H1 (cell line): ENCODE results near the gene LEMD1. TPM values are rescaled to one million over a fixed set of nuclear protein-coding genes. Genes with fewer than 3 reads are reported as not detected.

Source experiments
- CTCF ChIA-PET: fragments of 300-600 bp; sonication (Branson Sonifier 250); formaldehyde crosslinking; loops from one replicate; lab custom pipeline; 2021; ENCODE audit not compliant: partially characterized antibody; lab: Charles Lee
- POLR2A ChIA-PET: fragments of 300-600 bp; sonication (Branson Sonifier 250); formaldehyde crosslinking; loops from one replicate; lab custom pipeline; 2021; ENCODE audit warnings: inconsistent platforms; ENCODE audit not compliant: partially characterized antibody; lab: Charles Lee
- DNase-seq, 2 experiments: peaks; one replicate each; pipeline versions ENCODE4 v3.0.0 to v3.0.0-alpha.2; 2010 to 2022; ENCODE audit warnings: low spot score in 2 of 2, low read depth in 1 of 2, mixed read lengths in 1 of 2
- FAIRE-seq: peaks from 2 replicates; lab custom pipeline; 2011; peaks lifted over from hg19 to GRCh38; lab: Jason Lieb, UNC
- H2AFZ ChIP-seq: 2 replicates; pipeline ENCODE4 v1.8.1; 2012; ENCODE audit warnings: low read length, inconsistent platforms
- H2AK5ac ChIP-seq: 2 replicates; pipeline ENCODE4 v1.6.1; 2013; ENCODE audit warnings: low read depth, low read length
- H2BK120ac ChIP-seq: replicated peaks from 2 replicates; pipeline ENCODE3; 2013; ENCODE audit warnings: low read depth, low read length, inconsistent platforms
- H2BK12ac ChIP-seq: 2 replicates; pipeline ENCODE4 v1.6.1; 2013; ENCODE audit warnings: low read depth, low read length
- H2BK15ac ChIP-seq: 2 replicates; pipeline ENCODE4 v1.6.1; 2013; ENCODE audit warnings: low read length
- H2BK20ac ChIP-seq: 2 replicates; pipeline ENCODE4 v1.6.1; 2013; ENCODE audit warnings: low read length
- H2BK5ac ChIP-seq: 2 replicates; pipeline ENCODE4 v1.6.1; 2013; ENCODE audit warnings: low read depth, low read length
- H3K14ac ChIP-seq: 2 replicates; pipeline ENCODE4 v1.6.1; 2013; ENCODE audit warnings: inconsistent platforms; ENCODE audit not compliant: insufficient read length
- H3K18ac ChIP-seq: 2 replicates; pipeline ENCODE4 v1.6.1; 2013; ENCODE audit warnings: low read length; ENCODE audit errors: extremely low read depth
- H3K23ac ChIP-seq: 2 replicates; pipeline ENCODE4 v1.6.1; 2013; ENCODE audit warnings: inconsistent platforms; ENCODE audit not compliant: insufficient read length
- H3K23me2 ChIP-seq: 2 replicates; pipeline ENCODE4 v1.6.1; 2013; ENCODE audit warnings: low read depth, low read length
- H3K27ac ChIP-seq: 2 replicates; pipeline ENCODE4 v1.6.1; 2011; ENCODE audit warnings: low read depth, low read length, inconsistent platforms
- H3K27me3 ChIP-seq, 4 experiments: replicated peaks in 1 of 4; 1 replicate in 1 of 4; 2 replicates in 3 of 4; pipeline versions ENCODE4 v1.6.1 to v1.8.1; 2011 to 2013; ENCODE audit warnings: low read length in 3 of 4, mild to moderate bottlenecking in 3 of 4, inconsistent platforms in 2 of 4, mixed read lengths in 2 of 4, moderate library complexity in 1 of 4; ENCODE audit not compliant: control insufficient read depth in 3 of 4, insufficient read depth in 3 of 4; ENCODE audit errors: extremely low read depth in 1 of 4
- H3K36me3 ChIP-seq, 4 experiments: 2 replicates each; pipeline versions ENCODE4 v1.6.1 to v1.8.1; 2011 to 2013; ENCODE audit warnings: mild to moderate bottlenecking in 4 of 4, low read length in 3 of 4, moderate library complexity in 2 of 4, control low read depth in 1 of 4, inconsistent platforms in 1 of 4; ENCODE audit not compliant: insufficient read depth in 4 of 4, control insufficient read depth in 2 of 4
- H3K4ac ChIP-seq: replicated peaks from 2 replicates; pipeline ENCODE3; 2013; ENCODE audit warnings: low read length, low read depth, mixed read lengths, inconsistent platforms; ENCODE audit not compliant: insufficient read length
- H3K4me1 ChIP-seq, 4 experiments: replicated peaks in 1 of 4; 1 replicate in 1 of 4; 2 replicates in 3 of 4; pipeline versions ENCODE4 v1.6.1 to v1.8.1; 2011 to 2013; ENCODE audit warnings: low read length in 3 of 4, inconsistent platforms in 2 of 4, mixed read lengths in 1 of 4; ENCODE audit not compliant: insufficient read depth in 4 of 4, control insufficient read depth in 3 of 4
- H3K4me2 ChIP-seq, 2 experiments: 2 replicates each; pipeline versions ENCODE4 v1.6.1 to v1.8.1; 2011 to 2013; ENCODE audit warnings: low read depth in 2 of 2, low read length in 2 of 2, control low read depth in 1 of 2, inconsistent platforms in 1 of 2, mild to moderate bottlenecking in 1 of 2; ENCODE audit not compliant: insufficient read depth in 1 of 2
- H3K4me3 ChIP-seq, 4 experiments: fragments of 200-600, 300-600 bp in 1 of 4; sonication (generic), shearing (Covaris generic), sonication (Bioruptor Twin) in 1 of 4; 2 replicates each; pipeline versions ENCODE4 v1.5.1 to v1.8.1; 2011 to 2016; ENCODE audit warnings: low read length in 4 of 4, low read depth in 3 of 4, control low read depth in 2 of 4, inconsistent platforms in 2 of 4, mild to moderate bottlenecking in 2 of 4, mixed read lengths in 1 of 4, moderate library complexity in 1 of 4; ENCODE audit not compliant: insufficient read depth in 2 of 4; ENCODE audit errors: extremely low read depth in 1 of 4
- H3K56ac ChIP-seq: replicated peaks from 2 replicates; pipeline ENCODE3; 2013; ENCODE audit warnings: low read depth, mild to moderate bottlenecking, mixed read lengths, low read length, inconsistent platforms; ENCODE audit not compliant: insufficient read length
- H3K79me1 ChIP-seq: 2 replicates; pipeline ENCODE4 v1.6.1; 2013; ENCODE audit warnings: low read depth, low read length, control low read depth
- H3K79me2 ChIP-seq, 2 experiments: 2 replicates each; pipeline versions ENCODE4 v1.6.1 to v1.8.1; 2012 to 2013; ENCODE audit warnings: low read length in 2 of 2, mild to moderate bottlenecking in 2 of 2, inconsistent platforms in 1 of 2; ENCODE audit not compliant: insufficient read depth in 2 of 2, control insufficient read depth in 1 of 2
- H3K9ac ChIP-seq, 4 experiments: replicated peaks in 1 of 4; 1 replicate in 1 of 4; 2 replicates in 3 of 4; pipeline versions ENCODE4 v1.6.1 to v1.8.1; 2011 to 2013; ENCODE audit warnings: low read depth in 3 of 4, low read length in 3 of 4, control low read depth in 2 of 4, mild to moderate bottlenecking in 2 of 4, moderate library complexity in 2 of 4, inconsistent platforms in 1 of 4; ENCODE audit errors: extremely low read depth in 1 of 4
- H3K9me3 ChIP-seq, 2 experiments: 2 replicates each; pipeline versions ENCODE4 v1.6.1 to v1.8.1; 2012 to 2013; ENCODE audit warnings: mild to moderate bottlenecking in 2 of 2, moderate library complexity in 2 of 2, control low read depth in 1 of 2, inconsistent platforms in 1 of 2, low read depth in 1 of 2, low read length in 1 of 2, mixed read lengths in 1 of 2; ENCODE audit not compliant: insufficient read depth in 2 of 2
- H4K20me1 ChIP-seq, 2 experiments: replicated peaks in 1 of 2; 2 replicates each; pipeline versions ENCODE3 to v1.8.1; 2011 to 2013; ENCODE audit warnings: inconsistent platforms in 2 of 2, low read length in 2 of 2, mild to moderate bottlenecking in 1 of 2; ENCODE audit not compliant: insufficient read depth in 2 of 2, control insufficient read depth in 1 of 2
- H4K5ac ChIP-seq: 2 replicates; pipeline ENCODE4 v1.6.1; 2013; ENCODE audit warnings: low read length, low read depth, mixed read lengths, inconsistent platforms; ENCODE audit not compliant: insufficient read length
- H4K8ac ChIP-seq: 2 replicates; pipeline ENCODE4 v1.8.0; 2013; ENCODE audit warnings: mild to moderate bottlenecking, moderate library complexity, low read length, inconsistent platforms; ENCODE audit not compliant: insufficient read depth; ENCODE audit errors: extremely low read depth
- H4K91ac ChIP-seq: replicated peaks from 2 replicates; pipeline ENCODE3; 2013; ENCODE audit warnings: low read length, mixed read lengths, inconsistent platforms; ENCODE audit not compliant: insufficient read length
- EZH2 ChIP-seq: fragments of 200-600 bp; sonication (generic); IDR thresholded peaks from 2 replicates; pipeline ENCODE4 v1.7.1; 2012; ENCODE audit warnings: low read depth, mild to moderate bottlenecking, moderate library complexity, low read length, inconsistent platforms; ENCODE audit not compliant: severe bottlenecking
- RXRA ChIP-seq: IDR thresholded peaks from 2 replicates; pipeline ENCODE4 v1.6.1; 2011; ENCODE audit warnings: low read depth, mild to moderate bottlenecking, low read length, moderate library complexity; ENCODE audit not compliant: insufficient read depth
- SIX5 ChIP-seq: IDR thresholded peaks from 2 replicates; pipeline ENCODE4 v1.6.1; 2011; ENCODE audit warnings: mild to moderate bottlenecking, low read depth, low read length
- SRF ChIP-seq: IDR thresholded peaks from 2 replicates; pipeline ENCODE4 v1.6.1; 2011; ENCODE audit warnings: mild to moderate bottlenecking, low read depth, low read length, moderate library complexity
- WGBS, 2 experiments: shearing (Covaris generic) in 1 of 2; methylation state at CpG; one replicate each; pipeline versions ENCODE4 v1.1.6 to v1.1.7; 2013 to 2015; ENCODE audit warnings: low lambda C conversion rate in 2 of 2, mixed read lengths in 2 of 2, inconsistent platforms in 1 of 2, low coverage in 1 of 2, missing lambda C conversion rate in 1 of 2; ENCODE audit not compliant: insufficient replicate concordance in 2 of 2, insufficient coverage in 1 of 2, insufficient read length in 1 of 2; ENCODE audit errors: extremely low coverage in 1 of 2, missing lambda C conversion rate in 1 of 2; 5-methylcytosine and 5-hydroxymethylcytosine counted together
- polyA plus RNA-seq, 7 experiments: library from polyadenylated mRNA; depleted of rRNA in 3 of 7; stranded (reverse) in 5 of 7; unstranded in 2 of 7; fragments of >200 nt in 5 of 7; fragments of 200-250 nt in 2 of 7; gene quantifications; 1 replicate in 5 of 7; 2 replicates in 1 of 7; 4 replicates in 1 of 7; pipeline versions ENCODE4 v1.2.1 to v1.2.3, GENCODE V29; 2011 to 2013; ENCODE audit warnings: missing spikeins in 2 of 7, mixed read lengths in 2 of 7
- total RNA-seq: library from RNA; stranded (reverse); fragmentation: NEBNext Ultra II Directional; extraction: Animal tissue kit (Norgen Biotek cat#: 25700); gene quantifications from 2 replicates; pipeline ENCODE4 v1.2.1, GENCODE V29; 2021

Gene LEMD1
- total and polyA plus RNA-seq, 2 of the 8 experiments (the other 6 are each of a cell fraction or from before 2014, with no cell fraction given) = 10.0 to 10.5 TPM

DNA sequence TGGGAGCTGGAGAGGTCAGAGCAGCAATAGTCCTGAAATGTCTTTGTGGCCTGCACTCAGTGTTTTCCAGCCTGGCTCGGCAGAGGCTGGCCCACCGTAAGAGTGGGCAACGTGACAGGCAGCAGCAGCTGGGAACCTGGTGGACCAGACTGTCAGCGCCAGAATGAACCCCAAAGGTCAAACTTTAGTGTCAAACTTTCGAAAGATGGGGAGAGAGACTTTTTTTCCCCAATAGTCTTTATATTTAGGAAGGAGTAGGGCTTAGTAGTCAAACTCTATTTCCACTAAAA is 23.7 kb upstream of the LEMD1 start:
- Histone ChIP-seq H3K79me2 (no peaks in the 10 kb centered on the region), H3K4me1 (peaks cover 57 to 88% (median 76%) of the 10 kb centered on the region in 4 experiments), H3K23ac (no peak overlapping the region), H3K27me3 (peaks cover 0 to 5% (median 1%) of the 10 kb centered on the region in 4 experiments; a peak in 2 of 7 replicates), H3K4me3 (peak overlapping the region in 2 of 4 experiments; percentile 3 to 41; a peak in 4 of 8 replicates), H3K18ac (peak overlapping the region; percentile 99), H2BK120ac (peak overlapping the region; percentile 77), H3K14ac (no peak overlapping the region), H3K9ac (peak overlapping the region in 2 of 4 experiments; percentile 47 to 56; a peak in 3 of 7 replicates), H3K9me3 (no peaks in the 10 kb centered on the region), H2BK20ac (peak overlapping the region; percentile 82), H4K20me1 (peaks cover 4 to 8% of the 10 kb centered on the region in 2 experiments), H2BK12ac (peak overlapping the region; percentile 34; the same call in 1 of the 2 replicates), H3K36me3 (peaks cover 0 to 3% (median 0%) of the 10 kb centered on the region in 4 experiments; a peak in 2 of 8 replicates), H3K4ac (peak overlapping the region; percentile 91), H2AFZ (no peak overlapping the region), H2BK15ac (peak overlapping the region; percentile 75; the same call in 1 of the 2 replicates), H4K91ac (peak overlapping the region; percentile 86), H3K79me1 (peaks cover 2% of the 10 kb centered on the region; the same call in 1 of the 2 replicates), H3K4me2 (peak overlapping the region; percentile 58 to 80), H4K8ac (no peak overlapping the region; the same call in 1 of the 2 replicates), H2BK5ac (peak overlapping the region; percentile 99), H3K27ac (peak overlapping the region; percentile 76; the same call in 1 of the 2 replicates), H3K56ac (peak overlapping the region; percentile 13), H3K23me2 (peaks cover 7% of the 10 kb centered on the region; the same call in 1 of the 2 replicates), H2AK5ac (peak overlapping the region; percentile 92; the same call in 1 of the 2 replicates), H4K5ac (peak overlapping the region; percentile 88)
- DNase-seq (no peak), FAIRE-seq (no peak)
- ChIA-PET POLR2A (interaction anchor here (0.8 to 13.3 kb wide), 9 partner anchors 7 to 304 kb away, joined by 3 to 220 read pairs (median 5); partner anchors contain the start of gene BLACAT1), CTCF (interaction anchor here (1.2 to 30.2 kb wide), 8 partner anchors 8 to 92 kb away, joined by 3 to 767 read pairs (median 23); partner anchors contain the start of genes BLACAT1 and LEMD1)
- WGBS, 2 experiments = 61% methylated on average over 5 of the region's 5 CpGs; no CpG with 5 or more reads in 1 of the 2 experiments
- no peak for TF ChIP-seq RXRA
- no peak for TF ChIP-seq SIX5
- no peak for TF ChIP-seq SRF
- TF ChIP-seq EZH2 = no peak
